T-helper 9 cell (primary cell): ENCODE measurements around the gene KCNMA1.

Experiments
- DNase-seq: peaks from one replicate; pipeline ENCODE4 v3.0.0-alpha.2; 2020

Gene KCNMA1

DNA sequence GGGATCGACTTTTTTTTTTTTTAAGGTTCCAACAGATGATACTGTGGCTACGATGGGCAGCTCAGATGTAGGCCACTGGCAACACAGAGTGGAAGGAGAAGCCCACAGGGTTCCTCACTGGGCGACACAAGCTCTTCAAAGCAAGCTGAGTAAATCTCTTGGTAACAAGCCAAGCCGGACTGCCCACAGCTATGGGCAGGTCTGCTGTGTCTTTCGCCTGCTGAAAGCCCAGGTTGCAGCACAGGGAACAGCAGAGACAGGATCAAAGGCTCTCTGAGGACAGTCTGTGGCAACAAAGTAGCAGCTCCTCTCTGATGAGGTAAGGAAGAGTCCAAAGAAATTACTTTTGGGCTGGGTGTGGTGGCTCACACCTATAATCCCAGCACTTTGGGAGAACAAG, 83.6 kb downstream of the KCNMA1 start:
- no peak for DNase-seq

GRCh38 chr10:77553311-77553710, 84.3 kb downstream of the KCNMA1 start:
- no peak for DNase-seq

DNA sequence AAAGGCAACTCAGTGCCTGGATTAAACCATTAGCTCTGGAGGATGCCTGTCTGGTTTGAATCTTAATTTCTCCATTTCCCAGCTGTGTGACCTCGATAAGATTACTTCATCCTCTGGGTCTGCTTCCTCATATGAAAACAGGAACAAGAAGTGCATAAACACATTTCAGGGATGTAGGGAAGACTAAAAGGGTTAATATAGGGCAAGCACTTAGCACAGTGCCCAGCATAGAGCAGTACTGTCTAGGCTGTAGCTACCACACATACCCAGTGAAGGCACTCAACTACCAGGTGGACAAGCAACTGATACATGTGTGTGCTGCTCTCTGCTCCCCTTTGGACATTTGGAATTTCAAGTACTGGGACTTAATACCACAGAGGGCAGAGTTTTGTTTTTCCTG, 85.4 kb downstream of the KCNMA1 start:
- no peak for DNase-seq

DNA sequence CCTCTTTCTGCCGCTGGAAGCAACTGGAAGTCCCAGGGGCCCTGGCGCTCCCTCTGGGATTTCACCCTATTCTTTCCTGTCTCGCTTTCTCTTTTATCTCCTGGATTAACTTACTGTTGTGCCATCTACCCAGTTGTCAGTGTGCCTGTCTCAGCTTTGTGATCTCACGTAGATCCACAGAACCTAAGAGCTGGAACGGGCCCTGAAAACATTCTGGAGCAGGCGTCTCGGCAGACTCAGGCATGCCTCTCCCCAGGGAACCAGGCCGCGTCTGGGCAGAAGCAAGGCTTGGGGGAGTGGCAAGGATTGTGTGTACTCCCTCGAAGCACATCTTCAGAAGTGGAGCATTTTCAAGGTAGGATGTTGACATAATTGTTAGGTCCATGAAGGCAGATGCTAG, 87.2 kb downstream of the KCNMA1 start:
- no peak for DNase-seq

DNA sequence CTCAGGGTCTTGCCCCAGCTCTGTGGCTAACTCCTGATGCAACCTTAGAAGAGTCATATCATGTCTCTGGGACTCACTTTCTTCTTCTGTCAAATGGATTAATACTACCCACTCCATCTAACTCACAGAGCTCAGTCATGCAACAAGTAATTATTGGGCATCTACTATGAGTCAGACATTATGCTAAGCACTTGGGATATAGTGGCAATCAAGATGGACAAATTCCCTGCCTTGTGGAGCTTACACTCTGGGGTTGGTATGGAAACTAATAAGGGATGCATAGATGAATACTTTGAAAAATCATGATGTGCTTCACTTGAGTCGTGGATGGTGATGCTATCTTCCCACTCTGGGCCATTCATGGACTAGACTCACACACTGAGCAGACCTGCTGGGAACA, 88.9 kb downstream of the KCNMA1 start:
- no peak for DNase-seq

- no peak for DNase-seq
Measured at GRCh38 chr10:77548157-77548556, 89.5 kb downstream of the KCNMA1 start.

GRCh38 chr10:77547307-77548050, 90.1 kb downstream of the KCNMA1 start:
- no peak for DNase-seq

GRCh38 chr10:77546042-77546441, 91.6 kb downstream of the KCNMA1 start:
- DNase-seq, result no peak

GRCh38 chr10:77545585-77545984, 92.0 kb downstream of the KCNMA1 start:
- no peak for DNase-seq

- no peak for DNase-seq
Measured at GRCh38 chr10:77544617-77545016, 93.0 kb downstream of the KCNMA1 start.

DNA sequence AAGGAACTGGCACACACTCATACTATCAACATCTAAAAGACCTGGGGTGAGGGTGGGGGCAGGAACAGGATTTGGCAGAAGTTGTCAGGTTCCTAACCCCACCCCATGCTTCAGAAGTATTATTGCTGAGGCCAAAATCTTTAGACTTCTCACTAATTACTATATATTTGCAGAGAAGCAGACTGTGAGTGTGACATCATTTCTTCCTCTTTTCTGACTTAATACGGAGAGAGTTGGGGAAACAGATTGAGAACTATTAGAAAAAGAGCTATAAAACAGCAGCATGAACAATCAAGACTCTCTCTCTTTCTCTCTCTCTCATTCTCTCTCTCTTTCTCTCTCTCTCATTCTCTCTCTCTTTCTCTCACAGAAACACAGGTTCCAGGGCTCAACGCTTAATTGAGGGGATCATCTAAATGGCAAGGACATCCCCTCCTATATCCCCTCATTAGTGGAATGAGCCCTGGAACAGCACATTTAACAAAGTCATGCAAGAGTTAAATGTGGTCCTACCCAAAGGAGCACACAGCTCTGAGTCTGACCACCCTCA, 94.8 kb downstream of the KCNMA1 start:
- DNase-seq, result no peak

- DNase-seq, result no peak
Measured at GRCh38 chr10:77541944-77542343, 95.7 kb downstream of the KCNMA1 start.

DNA sequence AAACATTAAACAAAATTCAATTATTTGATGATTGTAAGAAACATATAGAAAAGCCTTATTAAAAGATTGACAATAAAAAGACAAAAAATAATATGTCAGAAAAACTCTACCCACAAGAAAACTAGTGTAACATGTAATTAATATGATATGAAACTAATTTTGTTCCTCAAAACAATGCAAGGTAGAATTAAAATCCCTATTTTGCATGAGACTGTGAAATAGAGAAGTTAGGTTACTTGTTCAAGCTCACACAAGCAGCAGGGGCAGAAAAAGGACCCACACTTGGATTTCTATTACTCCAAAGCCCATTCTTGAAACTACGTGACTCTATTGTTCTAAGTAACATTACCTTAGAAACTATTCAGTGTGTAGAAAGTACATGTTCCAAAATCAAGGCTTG, 96.4 kb downstream of the KCNMA1 start:
- DNase-seq, result no peak

DNA sequence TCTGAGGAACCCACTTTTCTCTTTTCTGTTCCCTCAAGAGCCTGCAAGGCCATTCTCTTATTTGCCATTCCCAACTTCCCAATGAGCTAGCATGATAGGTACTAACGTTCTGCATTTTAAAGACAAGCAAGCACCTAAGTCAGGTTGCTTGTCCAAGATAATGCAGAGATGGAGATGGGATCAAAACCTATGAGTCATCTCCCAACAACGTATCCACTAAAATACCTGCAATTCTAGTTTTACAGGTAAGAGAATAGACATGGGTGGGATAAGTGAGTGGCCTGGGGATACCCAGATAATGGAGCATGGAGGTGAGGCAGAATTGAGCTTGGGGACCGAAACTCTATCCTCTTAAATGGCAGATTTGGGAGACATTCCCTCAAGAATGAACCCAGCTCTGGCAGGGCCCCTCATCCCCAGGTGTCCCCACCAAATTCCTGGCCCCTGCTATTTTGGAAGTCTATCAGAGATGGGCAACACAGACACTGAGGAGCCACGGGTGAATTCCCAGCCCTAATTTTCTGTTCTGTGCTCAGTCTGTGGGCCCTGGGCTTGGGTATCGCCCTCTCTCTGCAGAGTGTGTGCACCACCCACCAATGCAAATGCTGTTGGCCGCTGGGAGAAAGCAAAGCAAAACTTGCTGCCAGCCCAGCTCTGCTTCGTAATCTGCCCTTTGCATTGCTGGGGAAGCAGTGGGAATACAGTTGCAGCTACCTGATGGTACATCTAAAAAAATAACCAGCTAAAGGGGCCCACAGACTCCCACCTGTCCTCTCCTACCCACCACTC, 98.3 kb downstream of the KCNMA1 start:
- no peak for DNase-seq

- DNase-seq, result no peak
Measured at GRCh38 chr10:77537720-77538373, 99.8 kb downstream of the KCNMA1 start.

DNA sequence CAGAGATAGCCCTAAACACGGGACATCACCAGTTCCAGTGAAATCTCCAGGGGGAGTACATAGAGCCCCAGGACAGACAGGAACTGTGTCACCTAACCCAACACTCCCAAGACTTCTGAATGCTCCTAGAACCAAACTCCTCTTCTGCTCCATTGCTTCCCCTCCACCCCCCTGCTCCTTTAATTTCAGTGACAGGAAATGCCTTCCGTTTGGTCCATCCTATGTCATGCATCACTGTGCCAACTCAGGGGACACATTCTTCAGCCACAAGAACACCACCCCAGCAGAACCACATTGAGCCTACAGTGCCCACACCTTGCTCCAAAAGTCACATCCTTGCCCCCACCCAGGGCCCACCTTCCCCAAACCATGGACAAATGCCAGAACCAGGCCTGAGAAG, 100.5 kb downstream of the KCNMA1 start:
- DNase-seq, result no peak

- DNase-seq, result no peak
Measured at GRCh38 chr10:77533887-77534278, 103.7 kb downstream of the KCNMA1 start.

DNA sequence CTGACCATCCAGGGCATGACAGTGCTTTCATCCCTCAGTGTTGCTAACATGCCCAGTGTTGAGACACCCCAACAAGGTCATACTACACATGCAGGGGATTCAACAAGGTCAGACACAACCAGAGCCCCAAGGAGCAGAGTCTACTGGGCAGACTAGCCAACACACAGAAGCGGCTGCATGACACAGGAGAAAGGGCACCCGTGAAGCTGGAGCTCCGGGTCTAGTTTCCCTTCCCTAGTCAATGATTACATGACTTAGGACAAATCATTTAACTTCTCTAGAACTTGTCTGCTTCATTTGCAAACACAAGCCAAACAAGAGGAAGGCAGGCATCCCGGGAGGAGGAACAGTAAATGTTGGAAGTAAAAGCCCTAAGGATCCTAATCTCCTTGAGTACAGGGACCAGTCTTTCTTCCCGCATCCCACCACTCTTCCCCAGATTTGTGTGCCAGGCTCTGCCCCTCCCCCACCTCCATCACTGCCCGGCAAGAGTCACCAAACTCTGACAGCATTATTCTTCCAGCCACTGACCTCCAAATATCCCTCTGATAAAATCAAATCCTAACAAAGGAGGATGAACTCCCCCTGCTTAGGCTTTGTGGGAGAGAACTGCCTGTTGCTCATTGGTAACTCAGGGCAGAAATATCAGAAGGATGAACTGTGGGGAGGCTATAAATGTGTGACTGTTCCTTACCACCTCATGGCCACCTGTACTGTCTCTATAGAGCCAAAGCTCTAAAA, 104.3 kb downstream of the KCNMA1 start:
- DNase-seq, result no peak

DNA sequence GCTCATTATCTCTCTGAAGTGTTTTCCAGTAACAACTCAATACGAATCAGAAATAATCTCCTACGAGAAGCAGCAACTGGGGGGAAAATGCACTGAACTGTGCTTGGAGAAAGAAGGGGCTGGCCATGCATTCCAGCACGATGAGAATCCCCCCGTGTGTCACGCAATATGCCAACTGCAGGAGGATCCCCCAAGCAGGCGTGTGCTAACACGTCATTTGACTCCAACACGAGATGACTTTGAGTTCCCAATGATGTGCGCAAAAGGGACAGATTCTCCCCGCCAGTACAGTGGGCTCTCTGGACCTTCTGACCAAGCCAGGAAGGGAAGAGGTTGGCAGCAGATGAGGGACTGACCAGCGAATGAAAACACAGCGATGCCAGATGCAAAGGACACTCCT, 105.5 kb downstream of the KCNMA1 start:
- no peak for DNase-seq

DNA sequence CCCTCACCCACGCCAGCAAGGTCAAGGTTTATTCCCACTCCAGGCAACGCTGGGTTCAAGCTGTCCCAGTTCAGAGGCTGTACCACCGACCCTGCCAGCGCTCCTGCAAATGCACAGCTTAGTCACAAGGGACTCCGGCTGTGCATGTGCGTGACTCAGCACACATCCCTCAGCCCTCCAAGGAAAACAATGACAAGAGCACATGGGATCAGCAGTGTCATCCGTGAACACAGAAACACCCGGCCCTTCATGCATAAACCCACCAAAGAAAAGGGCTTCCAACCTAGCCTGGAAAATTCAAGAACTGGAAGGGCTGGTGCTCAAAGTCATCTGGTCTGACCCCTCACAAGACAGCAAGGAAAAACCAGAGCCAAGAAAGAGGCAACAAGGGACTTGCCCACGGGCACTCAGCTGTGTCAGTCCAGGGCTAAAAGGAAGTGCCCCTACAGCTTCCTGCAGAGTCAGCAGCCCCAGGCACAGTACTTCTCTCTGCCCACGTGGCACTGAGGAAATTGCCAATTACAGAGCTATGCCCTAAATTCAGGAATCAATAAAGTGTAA, 106.1 kb downstream of the KCNMA1 start:
- DNase-seq, result no peak

DNA sequence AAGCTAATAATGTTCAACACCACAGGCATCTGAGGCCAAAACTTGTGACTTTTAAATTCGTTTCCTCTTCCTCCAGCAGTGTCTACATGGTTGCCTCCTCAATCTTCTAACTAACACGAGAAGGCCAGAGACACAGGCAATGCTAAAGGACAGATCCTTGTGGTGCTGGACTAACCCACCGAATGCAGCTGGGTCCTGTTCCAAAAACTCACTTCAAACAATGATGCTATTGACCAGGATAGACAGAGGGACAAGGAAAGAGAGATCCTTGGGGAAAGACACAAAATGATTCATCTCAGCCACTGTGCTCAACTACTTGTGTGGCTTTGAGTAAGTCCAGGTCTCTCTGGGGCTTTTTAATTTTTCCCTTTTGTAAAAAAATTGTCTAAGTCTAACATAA, 107.6 kb downstream of the KCNMA1 start:
- no peak for DNase-seq

- DNase-seq, result no peak
Measured at GRCh38 chr10:77529050-77529576, 108.5 kb downstream of the KCNMA1 start.
